HL-60 (cell line): ENCODE measurements around the gene PIGN.

Experiments used
- DNase-seq, 2 experiments: peaks; one replicate each; pipeline ENCODE4 v3.0.0-alpha.2; 2010 to 2020; ENCODE audit warnings: low read depth in 1 of 2, low spot score in 1 of 2
- H3K27ac ChIP-seq: fragments of 250-450 bp; sonication (Bioruptor Pico); replicated peaks from 2 replicates; pipeline ENCODE4 v1.5.1; 2020; ENCODE audit warnings: mild to moderate bottlenecking, moderate library complexity
- H3K27me3 ChIP-seq: fragments of 250-450 bp; sonication (Bioruptor Pico); 2 replicates; pipeline ENCODE4 v1.5.1; 2021; ENCODE audit warnings: mild to moderate bottlenecking, moderate library complexity; ENCODE audit not compliant: insufficient read depth, poor library complexity, severe bottlenecking
- H3K4me3 ChIP-seq: replicated peaks from 2 replicates; pipeline ENCODE4 v1.5.1; 2011; ENCODE audit warnings: mild to moderate bottlenecking, control low read depth, low read length; ENCODE audit not compliant: insufficient read depth
- CTCF ChIP-seq: IDR thresholded peaks from one replicate; pipeline ENCODE4 v1.5.1; 2011; ENCODE audit warnings: low read length, control low read depth, inconsistent platforms; ENCODE audit not compliant: insufficient read depth
- GABPA ChIP-seq: IDR thresholded peaks from 2 replicates; pipeline ENCODE4 v1.6.1; 2012; ENCODE audit warnings: low read depth
- POLR2AphosphoS5 ChIP-seq: IDR thresholded peaks from 2 replicates; pipeline ENCODE4 v1.6.1; 2012; ENCODE audit warnings: low read depth
- SPI1 ChIP-seq: IDR thresholded peaks from 2 replicates; pipeline ENCODE4 v1.6.1; 2012; ENCODE audit warnings: low read depth, mild to moderate bottlenecking, borderline replicate concordance
- TF ChIP-seq, protein P1 (sequence below): IDR thresholded peaks from 2 replicates; pipeline ENCODE4 v1.6.1; 2012; ENCODE audit warnings: low read depth; ENCODE audit not compliant: insufficient replicate concordance

The PIGN gene

GRCh38 chr18:62061821-62062478, 124.9 kb downstream of the PIGN start:
- TF ChIP-seq GABPA, result no peak
- TF ChIP-seq SPI1, result no peak
- no peak for TF ChIP-seq CTCF
- Histone ChIP-seq H3K4me3 (no peak overlapping the region), H3K27ac (no peak overlapping the region), H3K27me3 (no peaks in the 10 kb centered on the region)
- DNase-seq, result no peak

- Histone ChIP-seq H3K27me3 (no peaks in the 10 kb centered on the region), H3K27ac (no peak overlapping the region), H3K4me3 (no peak overlapping the region)
- no peak for TF ChIP-seq GABPA
- TF ChIP-seq POLR2AphosphoS5, result no peak
- TF ChIP-seq, protein P1, sequence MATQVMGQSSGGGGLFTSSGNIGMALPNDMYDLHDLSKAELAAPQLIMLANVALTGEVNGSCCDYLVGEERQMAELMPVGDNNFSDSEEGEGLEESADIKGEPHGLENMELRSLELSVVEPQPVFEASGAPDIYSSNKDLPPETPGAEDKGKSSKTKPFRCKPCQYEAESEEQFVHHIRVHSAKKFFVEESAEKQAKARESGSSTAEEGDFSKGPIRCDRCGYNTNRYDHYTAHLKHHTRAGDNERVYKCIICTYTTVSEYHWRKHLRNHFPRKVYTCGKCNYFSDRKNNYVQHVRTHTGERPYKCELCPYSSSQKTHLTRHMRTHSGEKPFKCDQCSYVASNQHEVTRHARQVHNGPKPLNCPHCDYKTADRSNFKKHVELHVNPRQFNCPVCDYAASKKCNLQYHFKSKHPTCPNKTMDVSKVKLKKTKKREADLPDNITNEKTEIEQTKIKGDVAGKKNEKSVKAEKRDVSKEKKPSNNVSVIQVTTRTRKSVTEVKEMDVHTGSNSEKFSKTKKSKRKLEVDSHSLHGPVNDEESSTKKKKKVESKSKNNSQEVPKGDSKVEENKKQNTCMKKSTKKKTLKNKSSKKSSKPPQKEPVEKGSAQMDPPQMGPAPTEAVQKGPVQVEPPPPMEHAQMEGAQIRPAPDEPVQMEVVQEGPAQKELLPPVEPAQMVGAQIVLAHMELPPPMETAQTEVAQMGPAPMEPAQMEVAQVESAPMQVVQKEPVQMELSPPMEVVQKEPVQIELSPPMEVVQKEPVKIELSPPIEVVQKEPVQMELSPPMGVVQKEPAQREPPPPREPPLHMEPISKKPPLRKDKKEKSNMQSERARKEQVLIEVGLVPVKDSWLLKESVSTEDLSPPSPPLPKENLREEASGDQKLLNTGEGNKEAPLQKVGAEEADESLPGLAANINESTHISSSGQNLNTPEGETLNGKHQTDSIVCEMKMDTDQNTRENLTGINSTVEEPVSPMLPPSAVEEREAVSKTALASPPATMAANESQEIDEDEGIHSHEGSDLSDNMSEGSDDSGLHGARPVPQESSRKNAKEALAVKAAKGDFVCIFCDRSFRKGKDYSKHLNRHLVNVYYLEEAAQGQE, result no peak
- no peak for TF ChIP-seq SPI1
- TF ChIP-seq CTCF, result no peak
- DNase-seq, result no peak
These were observed 126.0 kb downstream of the PIGN start for GRCh38 chr18:62060820-62061219.

DNA sequence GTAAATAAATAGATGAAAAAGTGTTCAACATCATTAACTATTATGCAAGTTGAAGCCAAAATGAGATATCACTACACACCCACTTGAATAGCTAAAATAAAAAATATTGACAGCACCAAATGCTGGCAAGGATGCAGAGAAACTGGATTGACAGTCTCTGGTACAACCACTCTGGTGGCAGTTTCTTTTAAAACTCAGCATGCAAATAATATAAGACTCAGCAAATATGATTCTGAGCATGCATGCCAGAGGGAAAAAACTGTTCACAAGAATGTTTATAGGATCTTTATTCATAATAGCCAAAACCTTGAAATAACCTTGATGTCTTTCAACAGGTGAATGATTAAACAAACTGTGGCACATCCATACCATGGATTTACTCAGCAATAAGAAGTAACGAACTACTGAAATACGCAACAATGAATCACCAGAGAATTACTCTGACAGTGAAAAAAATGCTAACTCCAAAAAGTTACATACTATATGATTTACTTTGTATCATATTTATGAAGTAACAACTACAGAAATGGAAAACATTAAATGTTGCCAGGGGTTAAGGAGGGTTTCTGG, 131.8 kb downstream of the PIGN start:
- Histone ChIP-seq H3K27ac (no peak overlapping the region), H3K4me3 (no peak overlapping the region), H3K27me3 (no peaks in the 10 kb centered on the region)
- no peak for TF ChIP-seq SPI1
- TF ChIP-seq, protein P1, result no peak
- TF ChIP-seq POLR2AphosphoS5, result no peak
- TF ChIP-seq CTCF, result no peak
- no peak for TF ChIP-seq GABPA
- no peak for DNase-seq
